GM10847 (cell line): Measurements from ENCODE around the gene LIN37.

ENCODE experiments used
- POLR2A ChIP-seq: IDR thresholded peaks from 2 replicates; pipeline ENCODE4 v1.6.1; 2011; ENCODE audit not compliant: insufficient read length; ENCODE audit errors: extremely low read depth

Gene LIN37, protein sequence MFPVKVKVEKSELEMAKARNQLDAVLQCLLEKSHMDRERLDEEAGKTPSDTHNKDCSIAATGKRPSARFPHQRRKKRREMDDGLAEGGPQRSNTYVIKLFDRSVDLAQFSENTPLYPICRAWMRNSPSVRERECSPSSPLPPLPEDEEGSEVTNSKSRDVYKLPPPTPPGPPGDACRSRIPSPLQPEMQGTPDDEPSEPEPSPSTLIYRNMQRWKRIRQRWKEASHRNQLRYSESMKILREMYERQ

DNA sequence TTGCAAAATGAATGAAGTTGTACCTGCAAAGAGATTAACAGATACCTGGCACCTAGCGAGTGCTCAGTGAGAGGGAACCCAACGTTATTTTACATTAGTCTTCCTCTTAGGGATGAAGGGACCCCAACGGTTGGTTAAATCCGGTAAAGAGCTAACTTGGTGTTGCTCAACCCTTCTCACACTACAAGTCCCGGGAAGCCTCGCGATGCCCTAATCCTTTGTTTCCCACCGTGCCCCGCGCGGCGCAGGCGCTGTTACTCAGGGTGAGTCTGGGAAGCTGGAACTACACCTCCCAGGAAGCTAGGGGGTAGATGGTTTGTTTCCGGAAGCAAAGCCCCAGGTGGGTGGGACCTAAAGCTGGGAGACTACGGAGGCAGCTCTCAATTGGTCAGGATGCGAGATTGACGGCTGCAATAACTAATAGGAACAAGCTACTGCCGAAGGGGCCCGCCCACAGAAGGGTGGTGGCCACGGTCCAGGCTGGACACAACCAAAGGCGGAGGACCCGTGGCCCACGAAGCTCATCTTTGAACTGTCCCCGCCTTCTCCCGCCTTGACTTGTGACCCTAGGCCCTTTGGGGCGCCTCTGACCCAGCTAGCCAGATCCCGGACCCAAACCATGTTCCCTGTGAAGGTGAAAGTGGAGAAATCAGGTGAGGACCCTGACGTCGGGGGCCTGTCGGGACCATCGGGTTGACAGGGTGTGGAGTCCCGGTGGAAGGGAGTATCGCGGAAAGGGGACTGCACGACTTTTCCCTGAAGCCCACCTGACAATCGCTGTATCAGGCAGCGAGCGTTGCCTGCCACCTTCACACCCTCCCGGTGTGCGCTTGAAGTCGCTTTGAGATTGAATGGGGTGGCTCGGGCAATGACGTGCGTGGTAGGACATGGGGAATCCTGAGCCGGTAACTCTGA lies at the start of gene LIN37:
Gene LIN37, plus strand, starts transcription at position 471 of the 915 bp plus-strand sequence. Its CDS starts 149 bp downstream, at position 620.
- TF ChIP-seq POLR2A, result peak; percentile 51

DNA sequence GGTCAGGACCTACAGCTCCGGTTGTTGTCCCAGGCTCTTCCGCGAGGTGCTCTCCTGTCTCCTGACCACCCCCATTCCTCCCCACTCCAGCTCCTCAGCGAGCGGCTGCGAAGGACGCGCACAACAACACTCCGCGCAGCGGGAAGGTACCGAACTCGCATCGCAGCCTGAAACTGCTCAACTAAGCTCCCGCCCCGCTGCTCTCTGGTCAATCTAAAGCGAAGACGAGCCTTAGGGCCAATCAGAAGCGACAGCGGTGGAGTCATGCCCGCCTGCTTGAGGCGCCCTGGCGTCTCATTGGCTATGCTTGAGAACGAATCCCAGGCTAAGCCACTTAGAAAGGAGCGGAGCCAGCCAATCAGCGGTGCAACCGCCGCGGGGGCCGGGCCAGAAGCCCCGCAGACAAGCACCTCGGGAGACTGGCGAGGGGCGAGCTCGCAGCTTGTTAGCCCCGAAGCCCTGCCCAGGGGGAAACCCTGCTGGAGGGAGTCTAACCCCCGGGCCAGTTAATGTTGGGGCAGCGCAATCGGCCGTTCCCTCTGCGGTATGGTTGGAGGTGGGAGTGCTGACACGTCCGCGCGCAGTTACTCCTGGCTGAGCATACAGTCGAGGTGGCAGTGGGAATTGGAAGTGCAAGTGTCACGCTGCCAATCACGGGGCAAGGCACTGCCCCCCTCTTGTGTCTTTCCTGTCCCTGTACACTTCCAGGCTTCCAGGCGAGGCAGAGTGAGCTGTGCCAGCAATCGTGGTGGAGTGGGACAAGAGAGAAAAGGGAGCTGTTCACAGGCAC lies 46.0 kb upstream of the LIN37 start:
- TF ChIP-seq POLR2A, result peak; percentile 71

- no peak for TF ChIP-seq POLR2A
Observed at GRCh38 chr19:35703343-35703742, 45.0 kb upstream of the LIN37 start.

- TF ChIP-seq POLR2A, result no peak
Observed at GRCh38 chr19:35704218-35704617, 44.2 kb upstream of the LIN37 start, which contains the start of gene ZBTB32. ZBTB32 (plus strand) TSS chr19:35704558; CDS start chr19:35714627, 10,069 bp downstream.

GRCh38 chr19:35708391-35708790 lies 40.0 kb upstream of the LIN37 start:
- no peak for TF ChIP-seq POLR2A

- TF ChIP-seq POLR2A, result no peak
Observed at GRCh38 chr19:35710784-35711723, 37.3 kb upstream of the LIN37 start.

DNA sequence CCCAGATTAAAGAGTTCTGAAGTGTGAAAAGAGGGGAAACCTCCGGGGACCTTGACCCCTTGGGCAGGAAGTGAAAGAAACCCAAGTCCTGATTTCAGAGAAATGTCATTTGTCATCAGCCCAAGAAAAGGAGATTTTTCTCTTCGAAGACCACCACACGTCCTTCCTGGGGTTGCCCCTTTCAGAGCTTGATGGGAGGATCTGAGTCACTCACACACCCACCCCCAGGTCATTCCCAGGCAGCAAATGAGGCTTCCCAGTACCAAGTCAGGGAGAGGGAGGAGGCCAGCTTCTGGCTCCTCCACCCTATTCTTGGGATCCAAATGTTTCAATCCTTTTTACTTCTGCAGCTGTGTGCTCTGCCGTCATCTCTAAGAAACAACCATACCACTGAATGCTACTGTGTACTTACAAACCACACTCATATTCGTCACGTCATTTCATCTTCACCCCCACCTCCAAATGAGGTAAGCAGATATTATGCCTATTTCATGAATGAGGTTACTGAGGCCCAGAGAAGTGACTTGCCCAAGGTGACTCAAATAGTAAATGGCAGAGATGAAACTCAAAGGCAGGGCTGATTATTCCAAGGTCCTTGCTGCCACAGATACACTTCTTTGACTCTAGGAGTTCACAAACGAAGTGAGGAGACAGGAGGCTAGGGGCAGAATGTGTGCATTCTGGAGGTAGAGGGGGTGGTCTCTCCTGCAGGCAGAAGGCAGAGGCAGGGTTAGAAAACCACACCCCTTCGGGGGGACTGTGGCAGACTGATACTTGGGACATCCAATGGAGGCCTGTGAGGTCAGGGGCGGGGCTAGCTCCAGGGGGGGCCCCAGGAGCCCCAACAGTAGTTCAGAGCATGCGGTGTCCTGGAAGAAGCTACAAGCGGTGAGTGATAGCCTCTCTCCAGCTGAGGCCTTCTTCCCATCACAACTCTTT lies 35.5 kb upstream of the LIN37 start:
- TF ChIP-seq POLR2A, result peak; percentile 59

DNA sequence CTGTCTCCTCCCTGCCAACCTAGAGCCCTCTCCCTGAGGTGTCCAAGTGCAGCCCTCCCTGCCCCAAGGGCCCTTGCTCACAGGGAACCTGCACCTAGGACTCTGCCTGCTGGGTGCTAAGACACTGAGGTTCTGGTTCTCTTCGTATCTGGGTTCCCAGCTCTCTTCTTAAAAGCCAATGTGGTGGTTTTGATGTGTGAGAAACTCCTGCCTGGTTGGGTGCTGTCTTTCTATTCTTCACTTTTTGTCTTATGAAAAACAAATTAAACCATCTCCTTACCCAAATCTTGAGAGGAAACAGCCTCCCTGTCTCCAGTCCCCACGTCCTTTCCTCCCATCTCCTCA lies 34.9 kb upstream of the LIN37 start:
- TF ChIP-seq POLR2A, result no peak

DNA sequence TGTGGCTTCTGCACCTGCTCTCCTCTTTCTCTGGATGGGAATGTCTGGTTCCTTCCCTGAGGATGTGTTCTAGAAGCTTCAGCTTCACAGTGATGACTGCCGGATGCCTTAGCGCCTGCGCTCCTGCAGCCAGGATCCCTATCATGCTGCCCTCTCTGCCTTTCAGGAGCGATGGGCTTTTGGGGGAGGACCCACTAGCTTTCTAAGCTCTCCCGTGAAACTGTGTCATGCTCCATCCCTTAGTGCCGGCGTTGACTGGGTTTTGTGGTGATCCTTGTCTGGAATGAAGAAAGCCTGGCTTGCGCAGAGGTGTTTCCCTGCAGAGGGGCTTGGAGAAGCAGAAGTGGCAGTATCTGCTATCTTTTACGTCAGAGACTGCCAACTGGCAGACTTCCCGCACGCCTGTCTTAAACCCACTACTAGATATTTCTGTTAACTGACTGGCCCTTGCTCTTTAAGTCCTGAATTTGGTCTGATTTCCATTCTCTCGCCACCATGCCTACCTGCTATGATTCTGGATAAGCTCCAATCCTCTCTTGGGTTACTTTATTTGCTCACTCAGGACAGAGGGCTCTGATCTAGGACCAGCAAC lies 34.4 kb upstream of the LIN37 start:
- no peak for TF ChIP-seq POLR2A

- no peak for TF ChIP-seq POLR2A
Observed at GRCh38 chr19:35714601-35715354, 33.6 kb upstream of the LIN37 start.

GRCh38 chr19:35715355-35715809 lies 33.0 kb upstream of the LIN37 start:
- no peak for TF ChIP-seq POLR2A
